GM19240 (cell line): ENCODE data around the gene DPP7.
"Not testable (repeated sequence)": the region's sequence is repeated elsewhere in the genome, so short reads cannot be mapped to it uniquely, and the experiment has no call there.

ENCODE experiments used
- DNase-seq: peaks from one replicate; pipeline ENCODE4 v3.0.0; 2011; ENCODE audit warnings: low spot score; ENCODE audit not compliant: insufficient read length

DPP7 gene

GRCh38 chr9:137148242-137148641 is 33.7 kb upstream of the DPP7 start:
- DNase-seq = no peak

- DNase-seq = no peak
Observed at GRCh38 chr9:137147793-137148160, 33.2 kb upstream of the DPP7 start.

- no peak for DNase-seq
Observed at GRCh38 chr9:137147091-137147792, 32.7 kb upstream of the DPP7 start.

- DNase-seq = no peak
Observed at GRCh38 chr9:137146527-137146918, 32.0 kb upstream of the DPP7 start.

GRCh38 chr9:137145731-137146526 is 31.4 kb upstream of the DPP7 start:
- DNase-seq = no peak

- DNase-seq = no peak
Observed at GRCh38 chr9:137143459-137143858, 28.9 kb upstream of the DPP7 start.

- DNase-seq = no peak
Observed at GRCh38 chr9:137141976-137142936, 27.7 kb upstream of the DPP7 start.

GRCh38 chr9:137141050-137141810 is 26.7 kb upstream of the DPP7 start:
- DNase-seq = no peak

GRCh38 chr9:137140151-137141012 is 25.8 kb upstream of the DPP7 start:
- no peak for DNase-seq

GRCh38 chr9:137139468-137140150 is 25.1 kb upstream of the DPP7 start:
- no peak for DNase-seq

GRCh38 chr9:137138722-137139467 is 24.4 kb upstream of the DPP7 start, which contains the start of gene GRIN1:
GRIN1 (plus strand) TSS chr9:137139154; CDS start chr9:137139487, 333 bp downstream.
- DNase-seq = no peak

GRCh38 chr9:137138058-137138721 is 23.7 kb upstream of the DPP7 start:
- no peak for DNase-seq

- DNase-seq = no peak
Observed at GRCh38 chr9:137136881-137137607, 22.5 kb upstream of the DPP7 start.

- DNase-seq = no peak
Observed at GRCh38 chr9:137136261-137136880, 21.8 kb upstream of the DPP7 start.

- DNase-seq = not testable (repeated sequence)
Observed at GRCh38 chr9:137135154-137135553, 20.6 kb upstream of the DPP7 start.

GRCh38 chr9:137134191-137134590 is 19.7 kb upstream of the DPP7 start:
- DNase-seq = no peak

- no peak for DNase-seq
Observed at GRCh38 chr9:137130176-137130755, 15.7 kb upstream of the DPP7 start.
